DMS53 treated with DMSO at 0.1 percent for 48 hours (cell line): ENCODE data around the gene DCC.

Experiments
- DNase-seq: peaks from one replicate; lab custom pipeline; 2025; ENCODE audit not compliant: unreplicated experiment; lab: John Stamatoyannopoulos, UW

The DCC gene

GRCh38 chr18:52897611-52898484, 557.9 kb downstream of the DCC start:
- DNase-seq: no peak

DNA sequence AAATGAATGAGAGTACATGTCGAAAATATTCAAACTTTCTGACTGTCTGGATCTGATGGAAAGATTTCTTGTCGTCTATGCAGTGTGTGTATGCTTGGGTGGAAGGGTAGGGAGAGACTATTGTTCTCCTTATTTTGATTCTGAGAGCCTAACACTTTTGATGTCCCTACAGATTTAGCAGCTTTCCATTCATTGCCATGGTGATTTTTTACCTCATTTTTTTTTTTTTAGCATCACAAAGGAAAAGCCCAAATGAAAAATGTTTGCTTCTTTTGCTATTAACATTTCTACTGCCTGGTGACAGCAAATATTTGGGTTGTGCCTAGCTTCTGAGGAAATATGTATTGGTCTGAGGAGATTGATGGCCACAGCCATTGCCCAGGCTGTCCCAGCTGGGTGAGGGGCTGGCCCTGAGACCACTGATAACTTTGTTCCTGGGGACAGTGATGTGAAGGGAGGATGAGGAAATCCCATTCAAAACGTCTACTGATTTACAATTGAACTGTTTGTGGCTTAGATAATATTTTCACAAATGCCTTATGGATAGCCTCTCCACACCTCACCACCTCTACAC, 558.6 kb downstream of the DCC start:
- DNase-seq: no peak

- DNase-seq: no peak
Observed at GRCh38 chr18:52902188-52902587, 562.2 kb downstream of the DCC start.

- peak; percentile 76 for DNase-seq
Observed at GRCh38 chr18:52903857-52904256, 563.9 kb downstream of the DCC start.

DNA sequence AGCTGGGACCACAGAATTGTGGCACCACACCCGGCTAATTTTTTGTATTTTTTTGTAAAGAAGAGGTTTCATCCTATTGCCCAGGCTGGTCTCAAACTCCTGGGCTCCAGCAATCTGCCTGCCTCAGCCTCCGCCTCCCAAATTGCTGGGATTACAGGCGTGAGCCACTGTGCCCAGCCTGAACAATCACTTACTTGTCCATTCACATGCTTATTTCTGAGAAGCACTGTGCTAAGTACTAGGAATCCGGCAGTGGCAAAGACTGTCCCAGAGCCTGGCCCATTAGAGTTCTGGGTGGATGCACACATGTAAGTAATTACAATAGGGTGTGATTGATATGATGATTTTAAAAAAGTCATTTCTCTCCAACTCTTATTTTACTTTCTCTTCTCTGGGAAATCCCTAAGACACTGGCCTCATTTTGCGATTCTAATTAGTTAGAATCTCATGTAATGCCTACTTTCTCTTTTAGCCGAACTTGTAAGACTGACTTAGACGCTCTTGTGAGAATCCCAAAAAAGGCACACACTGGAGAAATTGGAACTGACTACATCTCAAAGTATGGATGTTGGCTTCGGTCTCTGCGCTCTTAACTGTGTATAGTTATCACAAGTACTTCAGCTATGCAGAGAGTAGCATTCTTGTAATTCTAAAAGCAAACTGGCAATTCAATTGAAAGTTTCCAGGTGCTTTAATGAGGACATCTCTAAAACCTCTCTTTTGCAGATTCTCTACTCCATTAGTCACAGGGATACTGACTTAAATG, 567.7 kb downstream of the DCC start:
- DNase-seq: no peak

DNA sequence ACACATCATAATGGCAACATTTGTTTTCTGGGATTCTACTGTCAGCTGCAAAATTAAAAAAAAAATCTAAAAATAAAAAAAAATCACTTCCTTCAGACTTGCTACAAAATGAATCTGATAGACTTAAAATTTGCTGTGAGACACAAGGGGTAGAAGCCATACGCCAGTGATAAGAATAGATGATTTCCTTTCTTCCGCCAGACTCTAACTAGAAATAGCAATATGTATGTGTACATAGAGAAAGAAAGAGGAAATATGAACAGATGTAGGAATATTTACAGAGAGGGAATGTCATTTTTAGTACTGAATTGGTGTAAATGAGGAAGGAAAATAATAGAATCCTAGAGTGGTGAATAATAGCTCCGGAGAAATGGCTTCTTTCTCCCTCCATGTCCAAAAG, 574.2 kb downstream of the DCC start:
- no peak for DNase-seq

- DNase-seq: no peak
Observed at GRCh38 chr18:52920665-52921064, 580.7 kb downstream of the DCC start.

DNA sequence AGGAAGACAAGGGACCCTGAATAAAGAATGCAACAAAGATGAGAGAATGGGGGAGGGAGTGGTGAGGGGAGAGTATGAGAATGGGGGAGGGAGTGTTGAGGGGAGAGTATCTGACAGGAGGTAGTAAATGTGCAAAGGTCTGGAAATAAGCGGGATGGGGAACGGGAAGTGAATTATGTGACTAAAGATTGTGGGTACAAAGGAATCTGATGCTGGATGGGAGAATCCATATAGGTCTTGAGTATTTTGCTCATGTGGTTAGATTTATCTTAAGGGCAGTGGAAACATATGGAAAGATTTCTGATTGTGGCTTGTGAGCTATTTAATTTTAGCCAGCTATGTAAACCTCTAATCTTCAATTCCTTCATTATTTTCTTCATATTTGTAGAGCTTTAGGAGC, 593.4 kb downstream of the DCC start:
- no peak for DNase-seq

GRCh38 chr18:52936931-52937330, 596.9 kb downstream of the DCC start:
- DNase-seq: peak; percentile 96

DNA sequence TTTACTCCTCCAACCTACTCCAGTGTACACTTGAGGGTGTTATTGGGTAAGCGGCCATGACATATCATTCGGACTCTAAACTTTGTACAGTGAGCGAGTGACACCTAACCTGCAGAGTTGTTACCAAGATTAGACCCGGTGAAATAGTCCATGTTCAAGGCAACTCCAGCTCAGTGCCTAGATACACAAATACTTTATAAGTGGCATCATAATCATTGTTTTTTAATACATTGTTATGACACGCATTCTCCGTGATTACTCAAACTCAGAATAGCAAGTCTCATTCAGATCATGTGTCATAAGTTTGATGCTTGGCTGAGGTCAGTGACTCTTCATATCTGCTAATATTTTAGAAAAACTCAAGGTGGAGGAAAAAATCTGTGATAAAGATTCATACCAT, 597.8 kb downstream of the DCC start:
- DNase-seq: no peak

- DNase-seq: no peak
Observed at GRCh38 chr18:52945552-52945951, 605.6 kb downstream of the DCC start.

DNA sequence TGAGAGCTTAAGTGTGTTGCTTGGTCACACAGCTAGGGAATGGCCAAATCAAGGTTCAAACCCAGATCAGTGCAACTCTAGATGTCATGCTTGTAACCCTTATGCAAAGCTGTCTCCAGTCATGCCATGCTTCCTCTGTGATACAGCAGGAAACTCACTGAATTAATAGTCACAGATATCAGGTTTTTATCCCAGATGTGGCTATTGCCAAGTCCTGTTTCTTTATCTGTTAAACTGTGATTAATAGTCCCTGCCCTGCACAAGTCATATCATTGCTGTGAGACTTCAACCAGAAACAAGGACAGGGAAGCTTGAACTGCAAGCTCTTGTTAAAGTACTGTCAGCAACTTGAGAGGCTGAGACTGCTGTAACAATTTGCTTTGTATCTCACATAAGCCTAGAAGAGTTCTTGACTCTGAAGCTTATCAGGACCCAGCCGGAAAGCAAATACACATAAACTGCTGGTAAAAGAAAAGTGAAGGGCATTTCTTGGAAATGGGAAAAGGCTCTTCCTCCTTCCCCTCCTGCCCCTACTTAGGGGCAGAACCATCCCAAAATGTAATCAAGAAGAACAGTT, 609.0 kb downstream of the DCC start:
- DNase-seq: no peak

DNA sequence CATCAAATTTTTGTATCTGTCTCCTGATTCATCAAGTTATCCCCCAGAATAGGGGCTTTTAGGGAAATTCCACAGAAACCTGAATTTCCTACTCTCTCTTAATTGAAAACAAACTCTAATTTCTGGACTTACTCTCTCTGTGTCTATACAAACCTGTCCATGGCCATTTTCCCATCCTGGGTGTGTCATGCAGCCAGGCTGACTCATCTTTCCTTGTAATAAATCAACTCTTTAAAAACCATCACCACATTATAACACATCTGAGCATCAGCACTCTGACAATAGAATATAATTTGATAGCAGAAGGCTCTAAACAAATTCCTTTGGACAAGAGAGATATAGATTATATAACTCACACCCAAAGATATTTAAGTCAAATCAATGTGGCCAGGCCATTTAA, 610.2 kb downstream of the DCC start:
- no peak for DNase-seq

DNA sequence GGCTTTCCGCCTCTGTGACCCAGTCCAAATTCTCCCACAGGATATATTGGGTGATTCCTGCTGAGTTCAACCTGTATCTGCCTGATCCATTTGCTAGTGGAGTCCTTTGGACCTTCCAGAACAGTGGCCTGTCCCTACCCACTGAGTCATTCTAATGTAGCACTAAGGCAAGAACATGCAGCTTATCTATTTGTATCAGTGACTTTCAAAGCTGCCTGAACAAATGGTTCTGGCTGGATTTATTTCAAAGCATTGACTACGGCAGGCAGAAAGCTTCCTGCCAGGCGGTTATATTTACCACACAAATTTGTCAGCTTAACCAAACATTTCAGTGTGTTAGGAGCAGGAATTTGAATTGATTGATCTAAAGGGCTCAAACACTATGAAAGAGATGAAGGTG, 613.4 kb downstream of the DCC start:
- DNase-seq: no peak

DNA sequence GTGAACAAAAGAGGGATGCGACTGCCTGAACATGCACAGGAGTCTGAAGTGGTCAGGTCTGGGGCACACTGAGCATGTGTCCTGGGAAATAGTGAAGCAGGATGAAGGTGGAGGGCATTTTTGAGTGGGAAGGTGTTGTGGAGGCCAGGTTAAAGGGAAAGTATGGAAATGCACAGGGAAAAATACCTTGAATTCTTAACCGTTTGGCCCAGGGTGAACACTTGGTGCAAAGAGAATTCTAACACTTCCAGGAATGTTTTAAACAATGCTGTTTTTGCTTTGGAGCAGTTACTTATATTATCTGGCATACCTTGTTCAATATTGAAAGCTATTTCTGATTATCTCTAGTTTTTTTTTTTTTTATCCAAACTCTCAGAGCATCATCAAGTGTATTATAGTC, 623.5 kb downstream of the DCC start:
- DNase-seq: no peak

DNA sequence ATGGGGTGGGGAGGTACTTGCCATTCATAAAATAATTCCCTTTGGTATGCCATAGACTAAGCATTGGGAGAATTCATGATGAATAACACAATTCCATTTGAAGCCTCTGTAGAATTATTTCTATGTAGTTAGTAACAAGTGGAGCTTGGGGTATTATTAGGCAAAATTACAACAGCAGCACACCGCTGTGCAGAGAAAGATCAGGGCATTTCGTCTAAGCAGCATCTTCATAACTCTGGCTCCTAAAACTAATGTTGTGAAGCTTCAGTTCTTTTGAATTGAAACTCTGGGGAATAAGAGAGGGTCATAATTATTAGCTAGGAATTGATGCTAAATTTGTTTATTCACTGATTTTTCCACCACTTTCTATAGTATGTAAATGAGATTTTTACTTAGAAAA, 630.7 kb downstream of the DCC start:
- DNase-seq: no peak

DNA sequence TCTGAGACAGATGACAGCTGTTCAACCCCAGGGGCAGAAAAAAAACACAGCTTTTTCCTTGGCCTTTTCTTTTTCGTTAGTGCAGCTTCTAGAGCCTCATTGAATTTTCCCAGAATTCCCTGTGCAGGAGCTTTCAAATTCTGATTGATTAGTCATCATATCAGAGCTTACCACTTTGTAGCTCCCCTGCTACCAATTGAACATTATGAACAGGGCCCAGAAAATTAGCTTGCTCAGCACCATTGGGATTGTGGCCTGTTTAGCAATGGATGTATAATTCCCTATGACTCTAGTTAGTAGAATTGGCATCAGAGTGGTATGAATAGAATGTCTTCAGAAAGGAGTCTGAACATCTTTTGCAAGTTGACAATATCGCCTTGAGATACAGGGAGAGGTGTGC, 631.1 kb downstream of the DCC start:
- DNase-seq: no peak

DNA sequence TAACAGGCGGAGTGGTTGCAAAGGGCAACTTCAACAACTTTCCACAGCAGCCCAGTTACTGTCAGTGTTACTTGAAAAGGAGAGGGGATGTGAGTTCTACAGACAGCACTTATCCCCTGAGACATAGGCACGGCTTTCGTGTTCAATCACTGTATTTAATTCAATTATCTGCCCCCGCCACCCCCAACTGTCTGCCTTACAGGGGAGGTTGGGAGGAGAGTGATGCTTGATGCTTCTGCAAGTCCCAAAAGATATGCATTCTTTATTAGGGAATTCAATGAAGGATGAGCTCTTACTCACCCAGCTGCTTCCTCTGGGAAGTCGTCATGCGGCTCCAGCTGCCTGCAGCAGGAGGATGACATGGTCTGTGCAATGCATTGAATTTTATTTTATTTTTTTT, 639.9 kb downstream of the DCC start:
- DNase-seq: no peak

- DNase-seq: no peak
Observed at GRCh38 chr18:52991246-52991645, 651.2 kb downstream of the DCC start.

DNA sequence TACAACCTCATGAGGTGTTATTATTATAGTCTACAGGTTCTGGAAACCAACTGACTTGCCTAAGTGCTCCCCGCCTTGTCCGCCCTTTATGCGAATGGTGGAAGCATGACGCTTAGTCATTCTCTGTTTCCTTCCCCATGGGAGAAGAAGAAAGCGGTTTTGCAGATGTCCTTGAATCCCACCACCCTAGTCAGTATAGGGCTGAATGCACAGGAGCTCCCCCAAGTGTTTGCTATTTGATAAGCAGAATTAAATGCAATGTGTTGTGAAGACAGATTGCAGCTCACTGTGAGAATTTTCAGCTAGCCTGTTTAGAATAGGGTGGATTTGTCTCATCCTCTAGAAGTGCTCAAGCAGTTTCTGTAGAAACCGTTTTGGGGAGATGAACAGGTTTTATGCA, 652.0 kb downstream of the DCC start:
- peak; percentile 22 for DNase-seq

DNA sequence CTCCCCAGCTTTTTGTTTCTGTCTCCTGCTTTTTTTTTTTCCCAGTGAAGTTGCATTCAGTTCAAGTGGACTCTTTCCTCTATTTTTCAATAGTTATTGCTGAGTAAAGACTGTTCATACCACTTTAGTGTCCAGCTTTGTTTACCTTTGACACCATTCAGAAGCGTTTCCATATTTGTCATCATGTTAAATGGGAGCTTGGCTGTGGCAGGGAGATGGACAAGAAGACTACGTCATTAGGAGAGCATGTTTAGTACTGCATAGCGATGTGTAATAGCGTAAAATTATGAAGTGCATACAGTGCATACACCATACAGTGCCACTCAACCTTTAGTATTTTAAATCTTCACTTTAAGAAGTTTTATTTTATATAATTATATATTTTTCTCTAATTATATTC, 655.9 kb downstream of the DCC start:
- DNase-seq: peak; percentile 99

DNA sequence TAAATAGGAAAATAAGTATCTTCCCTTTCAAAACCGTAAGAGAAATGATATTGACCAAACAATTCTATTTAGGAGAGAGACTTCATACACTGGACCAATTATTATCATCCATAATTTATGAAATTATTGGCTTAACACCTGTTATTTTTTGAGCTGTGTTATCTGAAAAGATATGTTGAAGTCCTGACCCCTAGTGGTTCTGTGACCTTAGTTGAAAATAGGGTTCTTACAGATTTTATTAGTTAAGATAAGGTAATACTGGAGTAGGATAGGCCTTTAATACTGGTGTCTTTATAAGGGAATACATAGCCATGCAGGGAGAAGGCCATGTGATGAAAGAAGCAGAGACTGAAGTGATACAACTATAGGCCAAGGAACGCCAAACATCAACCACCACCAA, 659.6 kb downstream of the DCC start:
- DNase-seq: no peak
